Endodermal cell (in vitro differentiated cells): ENCODE results near the gene NPHP4. TPM values are rescaled to one million over a fixed set of nuclear protein-coding genes. Genes with fewer than 3 reads are reported as not detected.

Source experiments
- DNase-seq: peaks from one replicate; pipeline ENCODE4 v3.0.0-alpha.2; 2017
- H3K27ac ChIP-seq: 2 replicates; pipeline ENCODE4 v1.5.1; 2013; ENCODE audit warnings: mild to moderate bottlenecking, low read depth, low read length, moderate library complexity
- H3K27me3 ChIP-seq: 2 replicates; pipeline ENCODE4 v1.6.1; 2013; ENCODE audit warnings: mild to moderate bottlenecking, low read length, moderate library complexity; ENCODE audit not compliant: insufficient read depth, control insufficient read depth, poor library complexity, severe bottlenecking
- H3K36me3 ChIP-seq: 2 replicates; pipeline ENCODE4 v1.7.0; 2013; ENCODE audit warnings: mild to moderate bottlenecking, low read length, moderate library complexity; ENCODE audit not compliant: control insufficient read depth, insufficient read depth
- H3K4me1 ChIP-seq: one replicate; pipeline ENCODE4 v1.7.0; 2013; ENCODE audit warnings: low read length; ENCODE audit not compliant: control insufficient read depth, insufficient read depth
- H3K4me3 ChIP-seq: 2 replicates; pipeline ENCODE4 v1.5.1; 2013; ENCODE audit warnings: mild to moderate bottlenecking, low read length, moderate library complexity
- H3K9ac ChIP-seq: 2 replicates; pipeline ENCODE4 v1.6.1; 2013; ENCODE audit warnings: mild to moderate bottlenecking, low read length, moderate library complexity; ENCODE audit not compliant: poor library complexity, severe bottlenecking; ENCODE audit errors: extremely low read depth
- H3K9me3 ChIP-seq: 2 replicates; pipeline ENCODE4 v1.6.1; 2013; ENCODE audit warnings: mild to moderate bottlenecking, low read length, moderate library complexity; ENCODE audit not compliant: control insufficient read depth
- H3K27ac Mint-ChIP-seq: 2 replicates; pipeline ENCODE4 v1.8.0; 2020; ENCODE audit warnings: mixed read lengths
- H3K27me3 Mint-ChIP-seq: 2 replicates; pipeline ENCODE4 v1.8.0; 2021; ENCODE audit warnings: mild to moderate bottlenecking, mixed read lengths; ENCODE audit not compliant: insufficient read depth
- H3K36me3 Mint-ChIP-seq: 2 replicates; pipeline ENCODE4 v1.8.0; 2020; ENCODE audit warnings: low read depth, mixed read lengths
- H3K4me1 Mint-ChIP-seq: 2 replicates; pipeline ENCODE4 v1.8.0; 2020; ENCODE audit warnings: mixed read lengths
- H3K4me3 Mint-ChIP-seq: 2 replicates; pipeline ENCODE4 v1.8.0; 2020; ENCODE audit warnings: mild to moderate bottlenecking, moderate library complexity, mixed read lengths
- H3K9me3 Mint-ChIP-seq: 2 replicates; pipeline ENCODE4 v1.8.0; 2020; ENCODE audit warnings: mild to moderate bottlenecking, mixed read lengths
- CTCF ChIP-seq: fragments of 200-600 bp; sonication (generic); conservative IDR thresholded peaks from 2 replicates; pipeline ENCODE4 v1.5.0; 2021; ENCODE audit warnings: antibody characterized with exemption, mild to moderate bottlenecking
- WGBS, 2 experiments: methylation state at CpG; one replicate each; pipeline versions ENCODE4 v1.1.5 to v1.1.7; 2013; ENCODE audit warnings: missing lambda C conversion rate in 2 of 2, mixed read lengths in 1 of 2; ENCODE audit not compliant: insufficient coverage in 1 of 2, insufficient read length in 1 of 2; 5-methylcytosine and 5-hydroxymethylcytosine counted together
- total RNA-seq, 2 donors: library from RNA; stranded (reverse); fragmentation: NEBNext Ultra II Directional in 1 of 2; extraction: Animal tissue kit (Norgen Biotek cat#: 25700) in 1 of 2; gene quantifications; 2 replicates in 1 of 2; 3 replicates in 1 of 2; pipeline ENCODE4 v1.2.1, GENCODE V29; 2021

NPHP4 gene
- total RNA-seq, 2 donors from 2014 or later = 19.1 to 25.4 TPM

GRCh38 chr1:5961601-5962000 lies 30.6 kb downstream of the NPHP4 start:
- no peak overlapping the region for H3K4me3 Mint-ChIP-seq

GRCh38 chr1:5960336-5960735 lies 31.9 kb downstream of the NPHP4 start:
- H3K27me3 ChIP-seq = no peaks in the 10 kb centered on the region
- H3K27ac Mint-ChIP-seq = no peak overlapping the region
- no peaks in the 10 kb centered on the region for H3K27me3 Mint-ChIP-seq
- peaks cover 22% of the 10 kb centered on the region for H3K36me3 Mint-ChIP-seq
- H3K9me3 Mint-ChIP-seq = no peaks in the 10 kb centered on the region
- TF ChIP-seq CTCF = no peak
- H3K36me3 ChIP-seq = peaks cover 3% of the 10 kb centered on the region
- H3K4me1 ChIP-seq = no peaks in the 10 kb centered on the region
- no peak overlapping the region for H3K27ac ChIP-seq
- no peak overlapping the region for H3K4me3 ChIP-seq
- no peak overlapping the region for H3K4me3 Mint-ChIP-seq
- no peak overlapping the region for H3K9ac ChIP-seq
- no peak for DNase-seq
- no peaks in the 10 kb centered on the region for H3K4me1 Mint-ChIP-seq
- WGBS, 2 experiments = 87 to 100% methylated on average over 2 to 7 of the region's 7 CpGs
- H3K9me3 ChIP-seq = no peaks in the 10 kb centered on the region

More at GRCh38 chr1:5961601-5962000, 30.6 kb downstream of the NPHP4 start:
- Mint-ChIP-seq H3K36me3 (peaks cover 29% of the 10 kb centered on the region), H3K9me3 (no peaks in the 10 kb centered on the region), H3K27ac (no peak overlapping the region), H3K27me3 (no peaks in the 10 kb centered on the region), H3K4me1 (no peaks in the 10 kb centered on the region)
- H3K9me3 ChIP-seq = no peaks in the 10 kb centered on the region
- H3K27me3 ChIP-seq = no peaks in the 10 kb centered on the region
- 95 to 97% methylated on average over 6 to 11 of the region's 11 CpGs for WGBS, 2 experiments
- no peak for TF ChIP-seq CTCF
- no peak overlapping the region for H3K4me3 ChIP-seq
- no peak for DNase-seq
- H3K36me3 ChIP-seq = no peaks in the 10 kb centered on the region
- no peak overlapping the region for H3K9ac ChIP-seq
- no peaks in the 10 kb centered on the region for H3K4me1 ChIP-seq
- H3K27ac ChIP-seq = no peak overlapping the region

- no peak for TF ChIP-seq CTCF
- Mint-ChIP-seq H3K4me3 (no peak overlapping the region), H3K4me1 (no peaks in the 10 kb centered on the region), H3K27ac (no peak overlapping the region), H3K36me3 (peaks cover 18% of the 10 kb centered on the region), H3K27me3 (no peaks in the 10 kb centered on the region), H3K9me3 (no peaks in the 10 kb centered on the region)
- Histone ChIP-seq H3K4me1 (no peaks in the 10 kb centered on the region), H3K27ac (no peak overlapping the region), H3K9ac (no peak overlapping the region), H3K27me3 (no peaks in the 10 kb centered on the region), H3K4me3 (no peak overlapping the region), H3K9me3 (no peaks in the 10 kb centered on the region), H3K36me3 (peaks cover 4% of the 10 kb centered on the region)
- no peak for DNase-seq
- WGBS, 2 experiments = 92 to 95% methylated on average over 5 to 9 of the region's 9 CpGs
Observed at GRCh38 chr1:5959667-5960230, 32.5 kb downstream of the NPHP4 start.
